GM19452 (cell line): Measurements from ENCODE around the gene NSMF.
"Not testable (repeated sequence)": the region's sequence is repeated elsewhere in the genome, so short reads cannot be mapped to it uniquely, and the experiment has no call there.

ENCODE experiments used
- ATAC-seq: cut with Tn5 transposase; IDR thresholded peaks from one replicate; pipeline ENCODE4 v1.9.1; 2021; ENCODE audit not compliant: unreplicated experiment

The NSMF gene

DNA sequence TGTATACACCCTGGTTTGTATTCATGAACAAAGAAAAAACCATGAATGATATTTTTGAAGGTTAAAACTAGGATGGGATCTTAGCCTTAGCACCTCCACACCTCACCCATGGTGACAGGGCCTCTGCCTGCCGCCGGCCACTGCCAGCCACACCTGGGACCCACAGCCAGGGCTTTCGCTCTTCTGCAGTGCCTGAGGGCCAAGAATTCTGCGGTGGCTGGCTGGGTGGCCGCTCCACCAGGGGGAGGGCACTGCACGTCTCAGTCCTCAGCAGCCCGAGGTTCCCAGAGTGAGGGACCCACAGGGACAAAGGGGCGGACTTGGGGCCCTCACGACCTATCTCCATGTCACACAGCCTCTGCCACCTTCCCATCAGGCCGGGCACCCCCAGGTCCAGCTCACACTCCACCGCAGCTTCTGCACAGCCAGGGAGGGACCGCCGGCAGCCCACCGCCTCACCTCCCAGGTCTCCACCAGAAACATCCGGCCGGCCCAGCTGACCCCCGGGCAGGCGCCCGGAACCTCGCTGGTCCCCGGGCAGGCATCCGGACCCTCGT lies 43.0 kb downstream of the NSMF start:
- ATAC-seq = no peak

DNA sequence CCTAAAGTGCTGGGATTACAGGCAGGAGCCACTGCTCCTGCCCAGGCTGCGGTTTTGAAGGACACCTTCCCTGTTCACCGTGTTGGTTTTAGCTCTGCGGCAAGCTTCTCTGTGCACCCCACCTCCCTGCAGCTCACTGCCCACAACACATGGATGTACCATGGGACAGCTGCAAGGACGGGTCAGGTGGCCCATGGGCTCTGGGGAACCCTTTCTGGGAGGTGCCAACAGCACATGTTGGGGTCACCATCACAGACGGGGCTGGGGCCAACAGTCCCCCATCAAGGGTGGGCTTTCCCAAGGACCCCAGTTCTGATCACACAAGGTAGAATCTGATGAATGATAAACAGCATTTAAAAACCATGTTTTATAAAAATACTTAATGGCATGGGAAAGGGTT lies 43.7 kb downstream of the NSMF start:
- ATAC-seq = no peak

- no peak for ATAC-seq
These were observed 46.7 kb downstream of the NSMF start for GRCh38 chr9:137412431-137412830.

DNA sequence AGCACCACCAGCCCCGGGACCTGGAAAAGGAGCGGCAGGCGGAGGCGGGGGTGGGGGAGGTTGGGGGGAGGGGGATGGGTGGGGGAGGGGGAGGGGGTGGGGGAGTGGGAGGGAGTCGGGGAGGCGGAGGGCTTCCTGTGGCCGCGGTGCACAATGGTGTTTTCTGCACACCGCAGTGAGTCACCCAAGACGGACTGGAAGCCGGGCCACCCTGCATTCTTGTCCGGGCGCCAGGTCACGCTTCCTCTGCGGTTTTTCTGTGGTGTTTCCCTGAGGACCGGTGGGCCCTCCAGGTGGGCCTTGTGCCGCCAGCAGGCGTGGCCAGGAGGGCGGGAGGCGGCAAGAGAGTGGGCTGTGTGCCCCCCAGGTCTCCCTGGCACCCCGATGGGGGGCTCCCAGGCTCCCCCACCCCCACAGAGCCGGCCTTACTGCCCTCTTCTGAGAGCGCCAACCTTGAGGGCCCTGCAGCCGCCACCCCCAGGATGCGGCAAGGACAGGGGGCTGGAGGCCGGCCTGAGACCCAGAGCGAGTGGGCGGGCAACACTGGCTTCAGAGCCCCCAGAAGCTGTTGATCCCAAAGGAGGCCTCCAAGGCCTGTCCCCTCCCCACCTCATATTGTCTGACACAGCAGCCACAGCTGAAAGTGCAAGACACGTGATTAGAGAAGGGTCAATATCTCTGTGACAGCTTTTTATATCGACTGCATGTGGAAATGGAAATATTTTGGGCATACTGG lies 47.3 kb downstream of the NSMF start:
- ATAC-seq = no peak

DNA sequence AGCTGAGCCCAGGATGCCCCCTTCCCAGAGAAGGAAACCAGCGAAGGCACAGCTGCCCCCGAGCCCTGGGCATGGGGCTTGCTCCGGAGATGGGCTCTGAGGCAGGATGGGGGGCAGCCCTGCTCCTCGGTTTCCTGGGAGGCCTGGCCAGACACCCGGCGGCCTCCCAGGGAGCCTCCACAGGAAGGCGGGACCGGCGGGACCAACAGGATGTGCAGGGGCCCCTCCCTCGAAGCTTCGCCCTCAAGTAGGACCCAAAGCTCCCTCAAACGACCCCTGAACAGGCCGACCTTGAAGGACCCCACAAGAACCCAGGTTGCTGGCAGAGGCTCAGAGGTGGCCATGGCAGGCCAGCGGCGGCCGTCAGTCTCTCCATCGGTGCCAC lies 47.9 kb downstream of the NSMF start:
- no peak for ATAC-seq

DNA sequence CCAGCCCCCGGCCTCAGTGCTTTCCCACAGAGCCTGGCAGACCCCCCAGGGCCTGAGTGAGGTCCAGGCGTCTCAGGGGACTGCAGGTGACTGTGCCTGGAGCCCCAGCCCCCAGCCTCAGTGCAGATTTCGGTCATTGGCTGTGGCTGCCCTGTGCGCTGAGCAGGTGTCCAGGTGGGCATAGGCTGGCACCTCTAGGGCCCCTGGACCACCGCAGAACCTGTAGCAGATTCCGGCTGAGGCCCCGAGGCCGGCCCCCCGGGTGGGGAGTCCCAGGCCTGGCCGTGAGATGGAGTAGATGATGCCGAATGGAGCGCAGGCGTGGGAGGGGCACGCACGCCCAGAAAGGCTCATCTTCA lies 48.3 kb downstream of the NSMF start:
- ATAC-seq = no peak

GRCh38 chr9:137410236-137410890 lies 48.8 kb downstream of the NSMF start:
- ATAC-seq = not testable (repeated sequence)

GRCh38 chr9:137409515-137409914 lies 49.6 kb downstream of the NSMF start:
- no peak for ATAC-seq

DNA sequence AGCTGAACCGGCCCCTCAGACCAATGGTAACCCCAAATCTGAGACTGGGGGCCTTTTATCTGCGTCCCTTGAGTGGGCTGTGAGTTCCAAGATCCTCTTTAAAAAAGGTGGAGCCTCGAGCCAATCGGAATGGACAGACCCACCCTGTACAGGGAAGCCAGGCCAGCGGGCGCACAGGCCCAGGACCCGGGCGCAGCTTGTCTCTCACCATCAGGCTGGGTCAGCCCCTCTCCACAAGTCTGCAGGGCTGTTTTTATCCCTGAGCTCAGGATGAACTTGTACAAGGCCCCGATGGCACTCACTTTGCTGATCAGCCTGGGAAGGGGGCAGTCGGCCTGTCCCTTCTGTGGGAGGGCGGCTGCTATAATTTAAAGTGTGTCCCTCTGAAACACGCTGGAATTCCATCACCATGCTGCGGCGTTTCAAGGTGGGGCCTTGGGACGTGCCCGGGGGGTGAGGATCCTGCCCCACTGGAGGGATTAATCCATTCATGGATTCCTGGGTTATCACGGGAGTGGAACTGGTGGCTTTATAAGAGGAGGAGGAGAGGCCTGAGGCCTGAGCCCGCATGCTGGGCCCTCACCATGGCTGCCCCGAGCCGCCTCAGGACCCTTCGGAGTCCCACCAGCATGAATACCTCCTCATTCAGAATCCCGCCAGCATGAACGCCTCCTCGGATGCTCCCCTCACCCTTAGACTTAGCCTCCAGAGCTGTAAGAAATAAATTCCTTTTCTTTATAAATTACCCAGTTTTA lies 50.3 kb downstream of the NSMF start:
- no peak for ATAC-seq

- no peak for ATAC-seq
These were observed 51.4 kb downstream of the NSMF start for GRCh38 chr9:137407590-137408300.

GRCh38 chr9:137406876-137407589 lies 52.1 kb downstream of the NSMF start:
- no peak for ATAC-seq

GRCh38 chr9:137406085-137406760 lies 52.9 kb downstream of the NSMF start:
- ATAC-seq = no peak

DNA sequence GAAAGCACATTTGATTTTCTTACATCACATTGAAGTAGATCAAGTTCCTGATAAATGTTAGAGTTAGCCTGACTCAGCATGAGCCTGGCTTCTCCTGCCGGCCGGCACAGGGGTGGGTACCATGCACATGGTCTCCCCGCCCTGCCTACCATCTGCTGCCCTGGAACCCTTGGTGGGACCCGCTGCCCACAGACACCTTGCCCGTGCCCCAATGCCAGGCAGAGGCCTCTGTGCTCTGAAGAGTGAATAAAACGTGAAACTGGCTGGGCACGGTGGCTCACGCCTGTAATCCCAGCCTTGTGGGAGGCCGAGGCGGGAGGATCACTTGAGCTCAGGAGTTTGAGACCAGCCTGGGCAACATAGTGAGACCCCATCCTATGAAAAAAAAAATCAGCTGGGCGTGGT lies 53.5 kb downstream of the NSMF start:
- ATAC-seq = no peak

DNA sequence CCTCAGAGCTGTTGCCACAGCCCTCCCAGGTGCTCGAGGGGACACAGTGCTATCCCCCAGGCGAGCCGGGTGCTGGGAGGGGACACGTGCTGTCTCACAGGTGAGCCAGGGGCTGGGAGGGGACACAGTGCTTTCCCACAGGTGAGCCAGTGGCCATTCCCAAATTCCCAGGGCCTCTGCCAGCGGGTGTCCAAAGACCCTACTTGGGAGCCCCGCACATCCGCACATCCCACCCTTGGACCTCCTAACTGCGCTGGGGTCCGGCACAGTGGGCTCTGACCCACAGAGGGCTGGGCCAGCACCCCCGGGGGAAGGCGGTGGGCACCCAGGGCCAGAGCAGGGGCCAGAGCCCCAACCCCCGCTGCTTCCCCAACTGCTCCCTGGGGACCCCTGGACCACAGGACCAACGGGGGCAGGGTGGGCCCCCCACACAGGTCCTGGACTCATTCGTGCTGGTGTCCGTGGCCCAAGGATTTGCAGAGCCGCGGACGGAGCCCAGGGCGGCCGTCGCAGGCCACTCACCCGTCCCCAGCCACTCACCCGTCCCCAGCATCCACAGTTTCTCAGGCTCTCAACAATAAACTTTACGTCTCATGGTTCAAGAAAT lies 54.1 kb downstream of the NSMF start:
- ATAC-seq = no peak

DNA sequence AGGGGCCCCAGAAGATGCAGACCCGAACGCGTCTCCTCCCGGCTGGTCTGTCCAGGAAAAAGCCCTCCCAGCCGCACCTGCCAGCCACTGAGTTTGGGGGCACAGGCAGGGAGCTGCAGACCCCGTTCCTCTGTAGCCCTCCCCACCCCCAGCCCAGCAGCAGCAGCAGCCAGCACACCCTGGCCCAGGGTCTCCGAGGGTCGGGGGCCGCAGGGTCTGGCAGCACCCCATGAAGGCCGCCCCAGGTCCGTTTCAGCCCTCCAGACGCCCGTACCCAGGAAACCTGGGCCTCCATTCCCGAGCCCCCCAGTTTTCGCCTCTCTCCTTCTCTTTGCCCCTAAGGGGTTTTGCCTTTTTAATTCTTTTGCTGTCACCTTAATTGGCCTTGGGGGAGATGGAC lies 55.9 kb downstream of the NSMF start:
- no peak for ATAC-seq

DNA sequence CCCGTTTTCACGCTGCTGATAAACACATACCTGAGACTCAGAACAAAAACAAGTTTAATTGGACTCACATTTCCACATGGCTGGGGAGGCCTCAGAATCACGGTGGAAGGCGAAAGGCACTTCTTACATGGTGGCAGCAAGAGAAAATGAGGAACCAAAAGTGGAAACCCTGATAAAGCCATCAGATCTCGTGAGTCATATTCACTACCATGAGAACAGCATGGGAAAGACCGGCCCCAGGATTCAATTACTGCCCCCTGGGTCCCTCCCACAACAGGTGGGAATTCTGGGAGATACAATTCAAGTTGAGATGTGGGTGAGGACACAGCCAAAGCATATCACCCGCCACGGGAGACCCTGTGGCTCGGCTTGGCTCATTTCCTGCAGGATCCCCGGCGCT lies 56.4 kb downstream of the NSMF start:
- ATAC-seq = no peak

DNA sequence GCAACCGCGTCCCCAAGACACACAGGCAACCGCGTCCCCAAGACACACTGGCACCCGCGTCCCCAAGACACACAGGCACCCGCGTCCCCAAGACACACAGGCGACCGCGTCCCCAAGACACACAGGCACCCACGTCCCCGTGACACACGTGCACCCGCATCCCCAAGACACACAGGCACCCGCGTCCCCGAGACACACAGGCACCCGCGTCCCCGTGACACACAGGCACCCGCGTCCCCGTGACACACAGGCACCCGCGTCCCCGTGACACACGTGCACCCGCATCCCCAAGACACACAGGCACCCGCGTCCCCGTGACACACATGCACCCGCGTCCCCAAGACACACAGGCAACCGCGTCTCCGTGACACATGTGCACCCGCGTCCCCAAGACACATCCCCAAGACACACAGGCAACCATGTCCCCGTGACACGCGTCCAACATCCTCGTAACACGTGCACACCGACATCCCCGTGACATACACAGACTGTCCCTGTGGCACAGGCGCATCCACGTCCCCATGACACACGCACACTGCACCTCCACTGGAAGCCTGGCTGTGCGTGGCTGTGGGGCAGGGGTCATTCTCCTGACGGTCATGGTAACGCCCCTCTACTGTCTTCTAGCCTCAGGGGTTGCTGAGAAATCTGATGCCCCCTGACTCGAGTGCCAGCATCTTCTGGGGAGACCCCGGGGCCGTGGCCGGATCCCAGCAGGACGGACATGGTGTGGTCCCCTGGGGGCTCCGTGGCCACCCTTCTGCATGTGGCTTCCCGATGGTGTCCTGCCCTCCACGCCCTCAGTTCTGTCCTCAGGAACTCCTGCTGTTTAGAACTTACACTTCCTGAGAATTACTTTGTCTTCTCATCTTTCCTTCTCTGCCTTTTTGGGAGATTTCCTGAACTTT lies 60.3 kb downstream of the NSMF start:
- no peak for ATAC-seq

GRCh38 chr9:137397675-137398423 lies 61.3 kb downstream of the NSMF start:
- ATAC-seq = no peak
